BLaER1 (cell line): Measurements from ENCODE around the gene ATP6V0E2.

ENCODE experiments used
- H3K27ac ChIP-seq: shearing (Covaris generic); formaldehyde crosslinking; 2 replicates; pipeline ENCODE4 v1.8.1; 2022
- H3K27me3 ChIP-seq: shearing (Covaris generic); formaldehyde crosslinking; 2 replicates; pipeline ENCODE4 v1.8.1; 2022
- H3K36me3 ChIP-seq: shearing (Covaris generic); formaldehyde crosslinking; 2 replicates; pipeline ENCODE4 v1.8.1; 2022
- H3K4me1 ChIP-seq: shearing (Covaris generic); formaldehyde crosslinking; 2 replicates; pipeline ENCODE4 v1.8.1; 2022
- H3K4me2 ChIP-seq: shearing (Covaris generic); formaldehyde crosslinking; 2 replicates; pipeline ENCODE4 v1.8.1; 2022
- H3K4me3 ChIP-seq: shearing (Covaris generic); formaldehyde crosslinking; 2 replicates; pipeline ENCODE4 v1.8.1; 2022
- H3K9ac ChIP-seq: shearing (Covaris generic); formaldehyde crosslinking; 2 replicates; pipeline ENCODE4 v1.8.1; 2022
- H3K9me3 ChIP-seq: shearing (Covaris generic); formaldehyde crosslinking; 2 replicates; pipeline ENCODE4 v1.8.1; 2022
- H4K20me1 ChIP-seq: shearing (Covaris generic); formaldehyde crosslinking; 2 replicates; pipeline ENCODE4 v1.8.1; 2022
- Cebpa-rat ChIP-seq: shearing (Covaris generic); IDR thresholded peaks from 2 replicates; pipeline ENCODE4 v1.8.1; 2022

The ATP6V0E2 gene

DNA sequence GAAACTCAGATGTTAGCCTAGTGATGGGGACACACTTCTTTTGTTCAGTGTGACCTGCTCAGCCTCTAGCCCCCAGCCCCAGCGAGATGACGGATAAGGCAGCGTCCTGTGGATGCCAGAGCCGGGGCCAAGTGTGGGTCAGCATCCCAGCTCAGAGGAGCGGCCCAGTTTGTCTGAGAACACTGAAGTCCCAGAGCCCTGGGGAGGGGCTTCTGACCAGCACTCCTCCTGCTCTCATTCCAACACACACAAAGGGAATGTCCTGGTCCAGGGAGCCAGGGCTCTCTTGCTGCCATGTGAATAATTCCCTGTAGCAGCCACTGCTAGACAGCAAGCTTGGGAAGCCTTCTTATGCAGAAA lies 4.5 kb upstream of the ATP6V0E2 start:
- Histone ChIP-seq H3K27ac (no peak overlapping the region), H3K4me3 (no peak overlapping the region), H3K9ac (no peak overlapping the region), H4K20me1 (no peaks in the 10 kb centered on the region), H3K27me3 (peaks cover 7% of the 10 kb centered on the region; the same call in 1 of the 2 replicates), H3K9me3 (no peaks in the 10 kb centered on the region), H3K4me2 (peak overlapping the region; percentile 97), H3K36me3 (no peaks in the 10 kb centered on the region), H3K4me1 (peaks cover 93% of the 10 kb centered on the region)
- TF ChIP-seq Cebpa-rat: no peak

DNA sequence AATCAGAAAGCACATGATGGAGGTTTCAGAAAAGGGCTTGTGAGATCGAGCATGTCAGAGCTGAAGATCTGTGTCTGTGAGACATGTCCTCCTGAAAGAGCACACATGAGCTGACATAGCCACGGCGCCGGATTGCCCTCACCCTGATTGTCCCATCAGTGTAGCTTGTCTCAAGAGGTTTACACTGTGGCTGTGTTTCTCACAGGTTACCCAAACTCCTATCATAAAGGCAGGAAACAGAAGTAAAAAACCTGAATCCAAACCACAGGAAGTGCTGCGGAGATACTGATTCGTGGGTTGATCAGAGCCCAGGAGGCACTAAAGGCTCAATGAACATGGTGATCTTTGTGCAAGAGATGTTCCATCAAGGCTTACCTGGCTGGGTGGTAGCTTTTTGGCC lies 3.9 kb upstream of the ATP6V0E2 start:
- no peak for TF ChIP-seq Cebpa-rat
- Histone ChIP-seq H3K9ac (peak overlapping the region; percentile 1; the same call in 1 of the 2 replicates), H3K9me3 (no peaks in the 10 kb centered on the region), H3K4me1 (peaks cover 93% of the 10 kb centered on the region), H3K27me3 (peaks cover 7% of the 10 kb centered on the region; the same call in 1 of the 2 replicates), H4K20me1 (no peaks in the 10 kb centered on the region), H3K27ac (no peak overlapping the region), H3K4me3 (no peak overlapping the region), H3K36me3 (no peaks in the 10 kb centered on the region), H3K4me2 (peak overlapping the region; percentile 97)

DNA sequence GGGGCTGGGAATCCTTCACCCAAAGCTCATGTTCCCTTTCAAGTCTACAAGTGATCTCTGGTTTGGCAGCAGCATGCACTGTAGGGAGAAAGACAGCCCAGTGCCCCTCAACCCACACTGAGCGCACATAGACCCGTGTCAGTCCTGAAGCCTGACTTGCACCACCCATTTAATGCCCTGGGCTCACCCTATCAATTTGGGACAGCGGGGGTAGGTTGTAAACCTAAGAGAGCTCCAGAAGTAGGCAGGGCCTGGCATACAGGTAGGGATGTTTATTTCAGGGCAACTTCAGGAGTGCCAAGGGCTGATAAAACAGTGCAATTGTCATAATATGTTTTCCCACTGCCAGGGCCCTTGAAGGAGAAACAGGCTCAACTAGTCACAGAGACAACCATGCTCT lies 3.5 kb upstream of the ATP6V0E2 start:
- no peak for TF ChIP-seq Cebpa-rat
- Histone ChIP-seq H3K4me1 (peaks cover 93% of the 10 kb centered on the region), H3K9ac (no peak overlapping the region), H3K36me3 (peaks cover under 1% of the 10 kb centered on the region; the same call in 1 of the 2 replicates), H3K9me3 (no peaks in the 10 kb centered on the region), H3K4me3 (no peak overlapping the region), H4K20me1 (no peaks in the 10 kb centered on the region), H3K27me3 (peaks cover 7% of the 10 kb centered on the region; the same call in 1 of the 2 replicates), H3K4me2 (peak overlapping the region; percentile 97), H3K27ac (no peak overlapping the region)

DNA sequence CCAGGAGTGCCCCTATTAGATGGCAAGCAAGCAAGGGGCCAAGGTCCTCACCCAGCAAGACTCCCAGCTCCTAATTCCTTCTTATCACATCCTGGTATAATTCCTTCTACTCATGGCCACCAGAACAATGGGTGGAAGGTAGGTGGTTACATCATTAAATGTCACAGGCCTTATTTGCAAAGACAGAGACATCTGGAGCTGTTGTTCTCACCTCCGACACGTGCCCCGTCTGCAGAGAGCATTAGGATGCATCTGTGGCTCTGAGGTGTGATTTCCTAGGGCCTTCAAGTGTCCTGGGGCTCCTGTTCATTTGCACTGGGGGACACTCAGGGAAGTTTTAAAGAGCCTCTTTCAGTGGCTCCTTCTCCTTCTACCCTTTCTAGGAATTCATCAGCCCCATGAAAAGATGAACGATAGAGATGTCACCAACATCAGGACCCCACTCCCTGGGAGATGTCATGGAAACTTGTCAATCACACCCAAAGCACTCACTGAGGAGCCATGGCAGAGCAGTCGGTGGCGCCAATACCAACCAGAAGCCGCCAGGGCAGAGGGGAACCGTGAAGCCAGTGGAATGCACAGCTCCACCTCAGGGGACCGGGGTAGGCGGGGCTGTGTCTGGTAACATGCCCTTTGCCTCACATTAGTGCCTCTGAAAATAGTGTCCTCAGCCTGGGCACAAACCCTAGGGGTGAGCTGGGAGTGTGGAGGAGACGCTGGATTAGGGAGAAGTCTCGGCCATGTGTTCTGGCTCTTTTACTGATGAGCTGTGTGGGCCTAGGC lies 2.9 kb upstream of the ATP6V0E2 start:
- H3K27me3 ChIP-seq: peaks cover 7% of the 10 kb centered on the region; the same call in 1 of the 2 replicates
- no peak overlapping the region for H3K27ac ChIP-seq
- no peaks in the 10 kb centered on the region for H3K9me3 ChIP-seq
- TF ChIP-seq Cebpa-rat: no peak
- no peak overlapping the region for H3K4me3 ChIP-seq
- H3K36me3 ChIP-seq: peaks cover 6% of the 10 kb centered on the region; the same call in 1 of the 2 replicates
- H3K9ac ChIP-seq: no peak overlapping the region
- H3K4me1 ChIP-seq: peaks cover 89% of the 10 kb centered on the region
- H4K20me1 ChIP-seq: no peaks in the 10 kb centered on the region
- peak overlapping the region; percentile 97 for H3K4me2 ChIP-seq

DNA sequence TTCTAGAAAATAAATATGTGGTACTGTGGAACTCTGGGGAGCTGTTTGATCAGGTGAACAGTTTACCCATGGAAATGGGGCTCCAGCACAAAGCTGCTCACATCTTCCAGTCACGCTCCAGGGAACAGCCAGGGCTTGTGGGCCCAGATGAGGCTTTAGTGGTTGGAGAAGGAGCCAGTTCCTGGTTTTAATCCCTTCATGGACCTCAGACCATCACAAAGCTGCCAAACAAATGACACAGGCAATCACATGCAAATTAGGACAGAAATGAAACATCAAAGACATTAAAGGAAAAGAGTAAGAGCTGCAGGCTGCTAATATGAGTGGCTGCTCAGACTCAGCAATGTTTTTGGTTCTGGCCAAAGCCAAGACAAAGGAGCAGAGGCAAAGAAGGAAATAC lies 2.2 kb upstream of the ATP6V0E2 start:
- peak overlapping the region; percentile 97 for H3K4me2 ChIP-seq
- no peak for TF ChIP-seq Cebpa-rat
- H3K9me3 ChIP-seq: no peaks in the 10 kb centered on the region
- H4K20me1 ChIP-seq: no peaks in the 10 kb centered on the region
- no peak overlapping the region for H3K4me3 ChIP-seq
- H3K36me3 ChIP-seq: peaks cover 6% of the 10 kb centered on the region; the same call in 1 of the 2 replicates
- no peak overlapping the region; the same call in 1 of the 2 replicates for H3K9ac ChIP-seq
- H3K27ac ChIP-seq: no peak overlapping the region
- H3K4me1 ChIP-seq: peaks cover 82% of the 10 kb centered on the region
- peaks cover 7% of the 10 kb centered on the region; the same call in 1 of the 2 replicates for H3K27me3 ChIP-seq

DNA sequence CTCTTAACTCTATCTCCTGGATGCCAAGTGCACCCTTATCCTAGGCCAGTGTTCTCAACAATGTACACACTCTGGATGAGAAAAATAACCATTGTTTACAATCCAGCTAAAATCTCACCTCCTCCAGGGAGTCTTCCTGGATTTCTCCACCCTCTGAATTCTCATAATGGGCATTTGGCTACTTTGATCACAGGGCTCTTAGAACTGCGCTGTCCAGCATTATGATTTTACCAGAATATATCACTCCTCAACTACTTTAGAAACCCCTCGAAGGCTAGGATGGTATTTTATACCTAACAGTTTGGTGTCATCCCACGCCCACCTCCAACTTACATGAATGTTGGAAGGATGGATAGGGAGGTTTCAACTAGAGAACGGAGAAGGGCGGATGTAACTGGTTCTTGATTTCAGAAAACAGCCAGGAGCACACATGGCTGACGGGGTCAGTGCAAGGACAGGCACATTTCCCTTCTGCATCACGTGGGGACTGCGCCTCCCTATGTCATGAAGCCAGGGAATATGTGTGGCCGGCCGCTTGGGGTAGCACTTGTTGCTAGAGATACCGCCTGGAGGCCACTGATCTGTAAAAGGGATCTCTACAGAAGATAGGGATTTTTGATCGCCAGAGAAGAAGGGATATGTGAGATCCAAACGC lies 1.2 kb upstream of the ATP6V0E2 start:
- peaks cover 7% of the 10 kb centered on the region; the same call in 1 of the 2 replicates for H3K27me3 ChIP-seq
- peak overlapping the region; percentile 71; the same call in 1 of the 2 replicates for H3K9ac ChIP-seq
- peaks cover 6% of the 10 kb centered on the region; the same call in 1 of the 2 replicates for H3K36me3 ChIP-seq
- no peaks in the 10 kb centered on the region for H3K9me3 ChIP-seq
- H3K4me1 ChIP-seq: peaks cover 72% of the 10 kb centered on the region
- peak overlapping the region; percentile 64; the same call in 1 of the 2 replicates for H3K27ac ChIP-seq
- H4K20me1 ChIP-seq: no peaks in the 10 kb centered on the region
- peak overlapping the region; percentile 97 for H3K4me2 ChIP-seq
- H3K4me3 ChIP-seq: peak overlapping the region; percentile 74
- TF ChIP-seq Cebpa-rat: no peak

DNA sequence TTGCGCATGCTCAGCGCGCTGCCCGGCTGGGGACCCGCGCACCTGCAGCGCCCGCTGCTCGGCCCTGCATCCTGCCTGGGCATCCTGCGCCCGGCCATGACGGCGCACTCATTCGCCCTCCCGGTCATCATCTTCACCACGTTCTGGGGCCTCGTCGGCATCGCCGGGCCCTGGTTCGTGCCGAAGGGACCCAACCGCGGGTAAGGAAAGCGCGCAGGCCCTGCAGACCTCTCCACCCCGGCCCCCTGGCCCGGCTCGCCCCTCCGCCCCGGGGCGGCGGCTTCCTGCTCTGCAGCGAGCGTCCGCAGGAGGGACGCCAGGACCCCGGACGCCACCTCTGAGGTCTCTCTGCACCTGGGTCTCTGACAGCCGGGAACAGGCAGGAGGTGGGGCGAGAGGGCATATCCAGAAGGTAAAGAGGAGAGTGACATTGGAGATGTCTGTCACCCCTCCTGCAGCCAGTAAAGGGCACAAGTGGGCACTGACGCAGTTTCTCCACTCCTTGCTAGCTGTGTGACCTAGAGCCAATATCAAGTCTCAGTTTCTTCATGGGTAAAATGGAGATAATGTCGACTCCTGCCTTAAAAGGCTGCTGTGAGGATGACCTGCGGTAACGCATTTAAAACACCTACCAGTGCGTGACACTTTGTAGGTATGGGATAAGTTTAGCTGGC lies 338 bp downstream of the ATP6V0E2 start:
- Histone ChIP-seq H3K4me2 (peak overlapping the region; percentile 97), H3K9me3 (no peaks in the 10 kb centered on the region), H3K36me3 (peaks cover 12% of the 10 kb centered on the region; the same call in 1 of the 2 replicates), H3K27me3 (peaks cover 7% of the 10 kb centered on the region; the same call in 1 of the 2 replicates), H3K9ac (peak overlapping the region; percentile 71), H4K20me1 (no peaks in the 10 kb centered on the region), H3K4me1 (peaks cover 57% of the 10 kb centered on the region), H3K4me3 (peak overlapping the region; percentile 74), H3K27ac (peak overlapping the region; percentile 29; the same call in 1 of the 2 replicates)
- TF ChIP-seq Cebpa-rat: no peak

DNA sequence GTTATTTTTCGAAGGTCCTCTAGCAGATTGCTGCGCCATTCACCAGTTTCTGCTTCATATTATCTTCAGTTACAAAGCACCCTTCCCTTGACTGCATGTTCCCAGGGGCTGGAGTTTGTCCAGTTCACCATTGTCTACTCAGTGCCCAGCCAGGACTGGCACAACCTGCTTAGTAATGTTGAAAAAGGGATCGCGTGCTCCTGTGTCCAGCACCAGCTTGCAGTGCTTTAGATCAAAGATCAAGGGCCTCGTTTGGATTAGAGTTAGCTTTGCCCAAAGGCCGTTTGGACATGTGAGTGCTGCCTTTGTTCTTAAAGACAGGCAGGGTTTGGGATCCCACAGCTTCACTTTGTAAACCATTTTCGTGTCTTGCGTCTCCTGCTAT lies 867 bp downstream of the ATP6V0E2 start:
- no peak overlapping the region for H3K27ac ChIP-seq
- peak overlapping the region; percentile 97 for H3K4me2 ChIP-seq
- H3K4me3 ChIP-seq: peak overlapping the region; percentile 74
- H3K9ac ChIP-seq: no peak overlapping the region; the same call in 1 of the 2 replicates
- peaks cover 52% of the 10 kb centered on the region for H3K4me1 ChIP-seq
- peaks cover 15% of the 10 kb centered on the region; the same call in 1 of the 2 replicates for H3K36me3 ChIP-seq
- no peaks in the 10 kb centered on the region for H3K9me3 ChIP-seq
- no peaks in the 10 kb centered on the region for H4K20me1 ChIP-seq
- H3K27me3 ChIP-seq: peaks cover 7% of the 10 kb centered on the region; the same call in 1 of the 2 replicates
- no peak for TF ChIP-seq Cebpa-rat

DNA sequence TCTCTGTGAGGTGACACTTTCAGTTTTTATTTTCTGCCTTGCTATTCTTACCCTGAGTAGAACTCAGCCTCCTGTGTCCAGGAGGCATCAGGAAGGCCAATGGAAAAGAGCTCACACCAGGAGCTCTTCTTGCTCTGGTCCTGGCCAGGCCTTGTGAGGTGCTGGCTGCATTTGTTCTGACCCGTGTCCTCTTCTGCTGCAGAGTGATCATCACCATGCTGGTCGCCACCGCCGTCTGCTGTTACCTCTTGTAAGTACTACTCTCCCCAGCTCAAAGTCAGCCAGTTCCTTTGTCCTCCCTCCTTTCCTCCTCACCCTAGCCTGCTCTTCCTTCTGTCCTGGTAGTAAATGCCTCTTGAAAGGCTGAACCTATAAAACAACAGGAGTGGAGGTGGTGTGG lies 1.6 kb downstream of the ATP6V0E2 start:
- Histone ChIP-seq H3K27ac (no peak overlapping the region), H3K36me3 (peaks cover 23% of the 10 kb centered on the region; the same call in 1 of the 2 replicates), H3K9me3 (no peaks in the 10 kb centered on the region), H3K4me2 (peak overlapping the region; percentile 97), H3K9ac (no peak overlapping the region), H3K4me1 (peaks cover 48% of the 10 kb centered on the region), H3K4me3 (no peak overlapping the region), H4K20me1 (no peaks in the 10 kb centered on the region), H3K27me3 (peaks cover 7% of the 10 kb centered on the region; the same call in 1 of the 2 replicates)
- no peak for TF ChIP-seq Cebpa-rat
